Mesothelial cell of epicardium (in vitro differentiated cells): Measurements from ENCODE around the gene TENT5C. TPM values are rescaled to one million over a fixed set of nuclear protein-coding genes. Genes with fewer than 3 reads are reported as not detected.

Source experiments
- DNase-seq, 2 experiments: peaks; one replicate each; pipeline ENCODE4 v3.0.0; 2021; ENCODE audit warnings: low spot score in 2 of 2; ENCODE audit not compliant: unreplicated experiment in 2 of 2
- H3K27ac Mint-ChIP-seq: 2 replicates; pipeline ENCODE4 v1.8.0; 2021; ENCODE audit warnings: mixed read lengths
- H3K27me3 Mint-ChIP-seq: 2 replicates; pipeline ENCODE4 v1.8.0; 2021; ENCODE audit warnings: low read depth, mixed read lengths
- H3K36me3 Mint-ChIP-seq: 2 replicates; pipeline ENCODE4 v1.8.0; 2021; ENCODE audit warnings: mixed read lengths
- H3K4me1 Mint-ChIP-seq: 2 replicates; pipeline ENCODE4 v1.8.0; 2021; ENCODE audit warnings: mixed read lengths
- H3K4me3 Mint-ChIP-seq: 2 replicates; pipeline ENCODE4 v1.8.0; 2021; ENCODE audit warnings: mild to moderate bottlenecking, moderate library complexity, mixed read lengths
- H3K9me3 Mint-ChIP-seq: 2 replicates; pipeline ENCODE4 v1.8.0; 2021; ENCODE audit warnings: mixed read lengths
- total RNA-seq: library from RNA; stranded (reverse); gene quantifications from 3 replicates; pipeline ENCODE4 v1.2.1, GENCODE V29; 2021
- TF ChIP-seq, protein P1 (sequence below): fragments of 200-600 bp; sonication (generic); IDR thresholded peaks from one replicate; pipeline ENCODE4 v1.5.0; 2021; ENCODE audit warnings: antibody characterized with exemption; ENCODE audit not compliant: unreplicated experiment

The TENT5C gene
- total RNA-seq, 1 donor from 2014 or later = 0.31 TPM

DNA sequence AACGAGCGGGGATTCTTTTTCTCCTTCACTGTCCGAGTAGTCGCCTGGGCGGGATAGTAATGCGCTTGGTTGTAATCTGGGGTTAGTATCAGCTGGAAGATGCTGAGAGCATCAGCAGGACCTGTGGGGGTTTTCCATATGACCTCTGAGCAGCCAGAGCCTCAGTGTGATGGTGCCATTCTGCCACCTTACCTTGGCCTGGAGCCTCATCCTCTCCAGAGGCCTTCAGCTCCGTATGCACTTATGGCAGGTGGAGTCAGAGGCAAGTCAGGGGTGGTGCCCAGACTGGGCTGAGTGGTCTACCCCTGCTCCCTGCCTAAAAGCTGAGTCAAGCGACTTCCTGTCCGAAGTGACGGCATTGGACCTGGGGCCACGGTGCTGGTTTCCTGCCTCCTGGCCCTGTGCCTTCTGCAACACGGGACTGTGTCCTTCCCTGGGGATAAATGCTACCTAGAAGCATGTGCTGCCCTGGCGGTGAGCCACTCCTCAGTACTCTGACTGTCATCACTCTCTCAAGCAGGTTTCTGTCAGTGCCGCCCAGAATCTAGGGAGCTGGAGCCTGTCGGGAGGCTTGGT, 24.7 kb downstream of the TENT5C start:
- TF ChIP-seq, protein P1, sequence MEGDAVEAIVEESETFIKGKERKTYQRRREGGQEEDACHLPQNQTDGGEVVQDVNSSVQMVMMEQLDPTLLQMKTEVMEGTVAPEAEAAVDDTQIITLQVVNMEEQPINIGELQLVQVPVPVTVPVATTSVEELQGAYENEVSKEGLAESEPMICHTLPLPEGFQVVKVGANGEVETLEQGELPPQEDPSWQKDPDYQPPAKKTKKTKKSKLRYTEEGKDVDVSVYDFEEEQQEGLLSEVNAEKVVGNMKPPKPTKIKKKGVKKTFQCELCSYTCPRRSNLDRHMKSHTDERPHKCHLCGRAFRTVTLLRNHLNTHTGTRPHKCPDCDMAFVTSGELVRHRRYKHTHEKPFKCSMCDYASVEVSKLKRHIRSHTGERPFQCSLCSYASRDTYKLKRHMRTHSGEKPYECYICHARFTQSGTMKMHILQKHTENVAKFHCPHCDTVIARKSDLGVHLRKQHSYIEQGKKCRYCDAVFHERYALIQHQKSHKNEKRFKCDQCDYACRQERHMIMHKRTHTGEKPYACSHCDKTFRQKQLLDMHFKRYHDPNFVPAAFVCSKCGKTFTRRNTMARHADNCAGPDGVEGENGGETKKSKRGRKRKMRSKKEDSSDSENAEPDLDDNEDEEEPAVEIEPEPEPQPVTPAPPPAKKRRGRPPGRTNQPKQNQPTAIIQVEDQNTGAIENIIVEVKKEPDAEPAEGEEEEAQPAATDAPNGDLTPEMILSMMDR = no peak
- Mint-ChIP-seq H3K4me1 (no peaks in the 10 kb centered on the region), H3K27me3 (peaks cover 19% of the 10 kb centered on the region), H3K9me3 (no peaks in the 10 kb centered on the region), H3K36me3 (no peaks in the 10 kb centered on the region), H3K4me3 (no peak overlapping the region), H3K27ac (no peak overlapping the region)
- DNase-seq = no peak

DNA sequence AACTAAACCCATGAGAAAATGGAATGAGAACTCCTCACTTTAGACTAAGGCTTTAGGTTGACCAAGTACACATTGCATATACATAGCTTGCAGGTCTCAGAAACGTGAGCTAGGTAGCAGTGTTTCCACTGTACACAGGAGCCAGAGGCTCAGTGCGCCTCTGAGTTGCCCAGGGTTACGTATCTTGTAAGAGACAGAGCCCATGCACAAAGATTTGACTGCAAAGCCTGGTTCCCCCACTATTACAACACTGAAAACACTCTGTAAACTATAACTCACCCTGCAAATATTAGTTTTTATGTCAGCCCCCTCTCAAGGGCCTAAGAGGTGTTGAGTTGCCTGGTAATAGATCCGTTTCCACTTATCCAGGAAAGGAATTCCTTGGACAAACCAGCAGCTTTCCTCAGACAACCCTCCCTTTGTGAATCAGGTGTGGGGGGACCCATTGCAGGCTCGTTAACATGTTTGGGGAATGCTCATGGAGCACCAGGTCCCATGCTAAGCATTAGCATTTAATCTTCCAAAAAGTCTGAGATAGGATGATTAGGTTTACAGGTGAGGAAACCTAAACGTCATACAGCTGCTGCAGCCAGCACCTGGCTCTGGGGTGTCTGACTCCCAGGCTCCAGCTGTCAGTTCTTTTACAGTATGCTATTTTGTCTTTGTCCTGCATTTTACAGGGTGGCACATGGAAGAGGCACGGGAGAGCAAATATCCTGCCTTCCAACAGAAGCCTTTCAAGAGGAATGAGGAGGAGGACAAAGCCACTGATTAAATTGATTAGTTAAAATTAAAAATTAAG, 25.7 kb downstream of the TENT5C start:
- no peaks in the 10 kb centered on the region for H3K36me3 Mint-ChIP-seq
- no peak overlapping the region for H3K4me3 Mint-ChIP-seq
- DNase-seq = no peak
- H3K4me1 Mint-ChIP-seq = no peaks in the 10 kb centered on the region
- H3K27ac Mint-ChIP-seq = no peak overlapping the region
- TF ChIP-seq, protein P1 = no peak
- peaks cover 15% of the 10 kb centered on the region for H3K27me3 Mint-ChIP-seq
- H3K9me3 Mint-ChIP-seq = no peaks in the 10 kb centered on the region

DNA sequence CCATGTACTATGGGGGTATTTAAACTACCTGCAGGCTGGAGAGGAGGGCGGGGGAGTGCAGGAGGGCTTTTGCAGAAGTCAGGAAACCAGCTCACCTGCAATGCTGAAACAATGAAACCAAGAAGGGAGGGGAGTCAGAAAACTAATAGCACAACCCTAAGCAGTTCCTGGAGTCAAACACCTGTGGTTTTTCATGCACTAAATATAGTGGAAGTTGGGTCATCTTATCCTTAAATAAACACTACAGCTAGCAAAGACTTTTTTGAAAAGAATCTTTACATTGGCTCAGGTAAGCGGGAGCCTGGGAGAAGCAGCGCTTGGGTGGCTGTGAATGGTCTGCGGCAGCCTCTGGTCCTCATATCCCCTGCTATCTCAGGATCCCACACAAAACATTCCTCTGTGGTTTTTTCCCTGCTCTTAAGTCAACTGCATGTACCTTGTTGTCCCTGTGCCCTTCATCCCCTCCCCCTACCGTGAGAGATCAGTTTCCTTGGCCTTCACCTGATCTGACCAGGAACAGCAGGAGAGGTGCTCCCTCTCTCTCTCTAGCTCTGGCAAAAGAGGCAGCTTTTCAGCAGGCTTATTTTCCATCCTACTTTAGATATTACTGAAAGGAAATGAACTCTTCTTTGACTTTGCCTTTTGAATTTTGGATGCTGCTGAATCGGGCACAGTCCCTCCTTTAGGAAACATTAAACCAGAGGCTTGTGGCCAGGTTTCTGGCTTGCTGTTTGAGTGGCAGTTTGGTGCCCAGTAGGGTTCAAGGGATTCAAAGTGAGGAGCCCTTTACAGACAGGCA, 26.6 kb downstream of the TENT5C start:
- Mint-ChIP-seq H3K27me3 (peaks cover 11% of the 10 kb centered on the region), H3K4me1 (no peaks in the 10 kb centered on the region)

DNA sequence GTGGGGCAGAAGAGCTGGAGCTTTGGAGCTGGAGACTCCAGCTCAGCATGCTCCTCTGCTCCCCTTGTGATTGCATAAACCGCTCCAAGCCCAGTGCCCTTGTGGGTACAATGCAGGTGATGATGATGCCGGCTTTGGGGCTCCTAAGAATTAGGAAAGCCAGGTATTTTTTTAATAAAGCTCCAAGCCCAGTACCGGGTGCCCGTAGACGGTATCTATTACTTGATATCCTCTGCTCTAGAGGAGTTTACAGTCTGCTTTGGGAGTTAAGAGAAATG, 27.2 kb downstream of the TENT5C start:
- no peaks in the 10 kb centered on the region for H3K4me1 Mint-ChIP-seq
- TF ChIP-seq, protein P1 = no peak
- no peak overlapping the region for H3K27ac Mint-ChIP-seq
- no peak for DNase-seq
- no peaks in the 10 kb centered on the region for H3K9me3 Mint-ChIP-seq
- H3K36me3 Mint-ChIP-seq = no peaks in the 10 kb centered on the region
- no peak overlapping the region for H3K4me3 Mint-ChIP-seq
- H3K27me3 Mint-ChIP-seq = peaks cover 11% of the 10 kb centered on the region

More for the DNA sequence above, 26.6 kb downstream of the TENT5C start:
- no peak overlapping the region for H3K27ac Mint-ChIP-seq
- no peak for DNase-seq
- no peaks in the 10 kb centered on the region for H3K36me3 Mint-ChIP-seq
- no peak overlapping the region for H3K4me3 Mint-ChIP-seq
- TF ChIP-seq, protein P1 = no peak
- H3K9me3 Mint-ChIP-seq = no peaks in the 10 kb centered on the region

DNA sequence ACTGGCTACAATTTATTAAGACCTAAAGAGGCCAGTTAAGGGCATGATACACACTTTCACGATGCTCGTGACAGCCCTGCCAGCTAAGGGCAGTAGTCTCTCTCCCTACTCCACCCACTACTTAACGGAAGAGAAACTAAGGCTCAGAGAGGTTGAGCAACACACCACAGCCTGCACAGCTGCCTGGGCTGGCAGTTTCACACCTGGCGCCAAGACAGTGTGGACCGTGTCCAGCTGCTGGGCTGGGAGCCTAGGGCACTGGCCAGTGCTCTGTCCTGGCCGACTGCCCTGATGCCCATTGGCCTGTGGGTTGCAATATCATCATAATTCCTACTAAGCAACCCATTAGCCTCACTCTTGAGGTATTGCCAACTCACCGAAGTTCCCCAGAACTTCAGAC, 27.6 kb downstream of the TENT5C start:
- Mint-ChIP-seq H3K9me3 (no peaks in the 10 kb centered on the region), H3K36me3 (no peaks in the 10 kb centered on the region), H3K4me1 (no peaks in the 10 kb centered on the region), H3K4me3 (no peak overlapping the region), H3K27ac (no peak overlapping the region), H3K27me3 (peaks cover 11% of the 10 kb centered on the region)
- DNase-seq = peak in 1 of 2 experiments; percentile 19
- TF ChIP-seq, protein P1 = no peak
